Epidermal melanocyte (primary cell): Measurements from ENCODE around the gene WFDC5.
"Not testable (repeated sequence)": the region's sequence is repeated elsewhere in the genome, so short reads cannot be mapped to it uniquely, and the experiment has no call there.

Experiments
- DNase-seq: peaks from one replicate; pipeline ENCODE4 v3.0.0; 2011; ENCODE audit warnings: low spot score; ENCODE audit not compliant: insufficient read length

The WFDC5 gene

DNA sequence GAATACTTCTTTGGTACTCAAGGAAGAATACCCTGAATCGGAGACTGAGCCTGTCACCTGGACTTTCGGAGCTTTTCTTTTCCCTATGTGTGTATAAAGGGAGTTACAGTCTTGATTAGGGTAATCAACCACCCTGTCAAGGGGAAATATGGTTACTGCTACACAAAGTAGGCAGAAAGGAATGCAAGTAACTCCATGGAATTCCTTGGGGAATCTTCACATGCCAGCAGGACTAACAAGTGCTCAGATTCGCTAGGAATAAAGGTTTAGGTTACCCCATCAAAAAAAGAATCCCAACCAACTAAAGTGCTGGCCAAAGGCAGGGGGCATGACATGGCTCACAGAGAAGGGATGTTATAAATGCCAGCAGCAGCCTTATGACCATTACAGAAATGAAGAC lies 24.5 kb downstream of the WFDC5 start:
- no peak for DNase-seq

DNA sequence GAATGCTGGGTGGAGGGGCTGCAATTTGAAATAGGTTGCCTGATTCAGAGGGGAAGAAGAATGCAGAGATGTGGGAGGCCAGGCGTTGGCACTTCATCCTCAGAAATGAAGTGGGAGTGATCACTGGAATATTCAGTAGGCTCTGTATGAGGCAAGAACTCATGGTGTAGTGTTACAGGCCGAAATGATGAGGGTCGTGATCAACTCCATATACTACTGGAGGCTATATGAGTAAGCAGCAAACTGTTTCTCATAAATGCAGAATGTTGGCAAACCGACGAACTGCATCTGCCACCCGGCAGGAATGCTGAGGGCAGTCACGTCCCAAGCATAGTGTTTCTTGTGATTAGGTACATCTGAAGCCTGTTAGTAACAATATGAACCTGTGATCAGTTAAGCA lies 26.7 kb downstream of the WFDC5 start:
- DNase-seq = peak; percentile 68

DNA sequence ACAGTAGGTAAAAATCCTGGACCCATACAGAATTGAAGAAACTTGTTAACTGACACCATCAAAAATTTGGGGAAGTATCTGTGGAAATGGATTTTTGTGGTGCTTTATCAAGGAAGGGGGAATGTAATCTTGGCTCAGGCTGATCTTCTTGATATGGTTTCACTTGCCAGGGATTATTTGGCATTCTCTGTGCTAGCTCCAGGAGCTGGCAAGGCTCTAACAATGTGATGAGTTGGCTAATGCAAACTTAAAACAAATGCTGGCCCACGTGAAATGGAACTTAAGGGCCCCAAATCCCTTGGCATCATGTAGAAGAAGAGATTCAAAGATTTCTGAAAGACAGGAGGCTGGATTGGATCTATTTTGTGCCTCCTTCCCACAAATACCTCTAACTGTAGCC lies 27.2 kb downstream of the WFDC5 start:
- DNase-seq = no peak

DNA sequence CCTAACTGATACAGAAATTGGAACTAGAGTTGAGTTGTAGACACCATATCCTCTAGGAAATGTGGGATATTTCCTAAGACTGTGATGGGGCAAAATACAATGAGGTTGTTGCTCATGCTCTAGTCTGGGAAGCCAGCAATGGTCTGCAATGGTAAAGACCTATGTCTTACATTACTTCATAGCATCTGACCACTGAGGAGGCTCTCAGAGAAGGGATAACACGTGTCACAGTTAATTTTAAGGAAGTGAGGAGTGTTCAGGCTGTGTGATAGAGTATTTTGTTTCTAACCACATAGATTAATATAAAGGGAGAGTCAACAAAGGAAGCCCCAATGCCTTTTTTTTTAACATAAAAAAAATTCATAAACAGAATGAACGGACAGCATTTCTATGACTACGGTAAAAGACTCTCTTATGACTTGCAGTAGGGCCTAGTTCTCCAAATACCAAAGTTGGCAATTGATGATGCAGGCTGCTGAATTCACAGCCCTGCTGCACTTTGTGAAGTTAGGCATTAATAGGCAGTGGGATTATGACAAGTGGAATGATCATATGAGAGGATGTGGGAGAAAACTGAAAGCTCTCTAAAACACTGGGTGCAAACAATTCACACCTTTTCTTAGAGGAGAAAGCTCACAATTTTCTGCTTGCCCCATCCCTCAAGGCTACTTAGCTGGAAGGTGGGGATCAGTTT lies 27.7 kb downstream of the WFDC5 start:
- no peak for DNase-seq

DNA sequence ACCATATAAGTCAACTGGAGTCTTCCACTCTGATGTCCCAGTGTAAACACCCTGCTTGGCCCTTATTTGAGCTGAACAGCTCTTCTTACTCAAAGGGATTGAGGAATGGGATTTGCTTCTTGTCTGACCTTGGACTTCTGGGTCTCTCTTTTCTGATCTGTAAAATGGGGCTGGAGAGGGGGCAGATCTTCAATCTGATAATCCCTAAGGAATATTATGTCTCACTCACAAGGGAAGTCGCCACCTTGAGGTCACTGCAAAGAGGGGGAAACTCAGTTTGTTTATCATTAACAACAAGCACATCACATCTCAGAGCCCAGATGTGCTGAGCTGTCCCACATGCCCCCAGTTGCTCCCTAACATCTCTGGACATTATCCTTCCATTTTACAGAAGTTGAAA lies 29.1 kb downstream of the WFDC5 start:
- no peak for DNase-seq

DNA sequence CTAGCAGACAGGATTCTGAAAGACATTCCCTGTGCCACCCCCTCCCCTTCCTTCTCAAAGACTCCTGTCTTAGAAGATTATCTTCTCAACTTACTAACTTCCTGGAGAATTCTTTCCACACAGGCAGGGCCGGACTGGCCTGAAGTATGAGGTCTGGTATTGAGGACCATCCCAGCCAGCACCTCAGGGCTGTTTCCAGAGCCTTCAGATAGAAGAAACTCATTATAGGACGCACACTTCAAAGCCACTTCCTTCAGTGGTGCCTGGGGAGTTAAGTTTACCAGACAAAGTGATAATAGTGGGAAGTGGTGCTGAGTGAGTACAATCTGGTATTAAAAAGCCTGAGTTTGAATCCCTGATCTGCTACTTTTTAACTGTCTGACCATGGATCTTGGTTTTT lies 29.7 kb downstream of the WFDC5 start:
- no peak for DNase-seq

DNA sequence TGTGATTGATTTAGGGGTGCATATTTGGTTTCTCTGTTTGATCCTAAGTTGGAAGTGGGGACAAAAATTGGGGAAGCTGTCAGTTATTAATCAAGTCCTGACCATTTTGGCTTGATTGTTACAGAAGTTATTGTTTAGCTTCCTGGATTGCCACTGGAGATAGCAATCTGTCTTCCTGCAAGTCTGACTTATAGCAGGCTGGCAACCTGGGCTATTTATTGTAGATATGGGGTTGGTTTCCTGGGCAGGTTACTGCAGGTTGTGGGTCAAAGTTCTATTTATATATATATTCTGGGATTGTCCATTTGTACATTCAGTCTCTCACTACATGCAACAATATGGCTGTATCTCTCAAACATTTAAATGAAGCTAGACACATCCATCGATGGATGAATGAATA lies 31.8 kb downstream of the WFDC5 start:
- DNase-seq = no peak

DNA sequence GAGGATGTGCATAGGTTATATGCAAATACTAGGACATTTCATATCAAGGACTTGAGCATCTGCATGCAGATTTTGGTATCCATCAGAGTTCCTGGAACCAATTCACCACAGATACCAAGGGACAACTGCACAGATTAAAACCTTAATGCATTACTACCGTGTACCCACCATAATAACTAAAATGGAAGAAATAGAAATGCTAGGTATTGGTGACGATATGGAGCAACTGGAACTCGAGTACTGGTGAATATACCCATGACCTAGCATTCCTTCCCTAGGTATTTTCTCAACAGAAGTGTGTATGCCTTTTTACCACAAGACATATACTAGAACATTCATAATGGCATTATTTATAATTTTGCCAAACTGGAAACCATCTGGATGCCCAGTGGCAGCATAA lies 32.5 kb downstream of the WFDC5 start:
- no peak for DNase-seq

DNA sequence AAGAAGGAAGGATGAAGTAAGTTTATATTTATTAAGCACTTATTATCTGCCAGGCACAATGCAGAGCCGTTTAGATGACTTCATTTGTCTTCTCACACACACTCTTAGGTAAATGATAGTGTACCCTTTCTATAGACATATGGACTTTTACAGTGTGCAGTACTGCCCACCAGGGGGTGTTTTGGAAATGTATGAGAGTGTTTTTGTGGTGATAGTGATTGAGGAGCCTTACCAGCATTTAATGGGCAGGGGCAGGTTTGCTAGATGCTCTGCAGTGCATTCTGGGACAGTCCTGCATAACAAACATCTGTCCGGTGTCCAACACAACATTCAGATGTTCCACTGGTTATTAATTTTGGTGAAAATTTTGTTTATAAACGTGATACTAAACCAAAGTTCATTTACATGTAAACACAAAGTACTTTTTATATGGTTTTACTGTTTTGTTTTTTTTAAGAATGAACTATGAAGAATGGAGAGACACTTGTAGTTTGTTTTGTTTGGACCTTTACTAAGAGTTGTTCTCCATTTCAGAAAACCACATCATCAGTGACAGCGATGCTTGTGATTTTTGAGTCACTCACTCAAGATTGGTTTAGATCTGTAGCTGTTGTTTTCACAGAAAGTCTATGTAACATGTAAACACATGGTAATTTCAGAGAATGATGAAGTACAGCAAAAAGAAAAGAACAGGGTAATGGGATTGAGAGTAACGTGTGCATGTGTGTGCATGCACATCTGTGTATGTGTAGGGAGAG lies 33.9 kb downstream of the WFDC5 start:
- DNase-seq = no peak

DNA sequence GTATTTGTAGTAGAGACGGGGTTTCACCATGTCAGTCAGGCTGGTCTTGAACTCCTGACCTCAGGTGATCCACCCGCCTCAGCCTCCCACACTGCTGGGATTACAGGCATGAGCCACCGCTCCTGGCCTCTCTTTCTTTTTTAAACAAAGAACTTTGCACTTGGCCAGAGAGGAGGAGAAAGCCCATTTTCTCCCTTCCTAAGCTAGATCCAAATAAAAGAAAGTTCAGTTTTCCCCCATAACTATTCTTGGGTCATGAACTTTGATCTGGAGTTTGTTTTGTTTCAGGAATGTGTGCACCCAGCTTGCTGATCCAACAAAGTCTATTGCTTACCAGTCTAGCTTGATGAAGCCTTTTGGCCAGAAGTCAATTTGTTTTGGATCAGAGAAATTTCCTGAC lies 37.4 kb downstream of the WFDC5 start:
- no peak for DNase-seq

DNA sequence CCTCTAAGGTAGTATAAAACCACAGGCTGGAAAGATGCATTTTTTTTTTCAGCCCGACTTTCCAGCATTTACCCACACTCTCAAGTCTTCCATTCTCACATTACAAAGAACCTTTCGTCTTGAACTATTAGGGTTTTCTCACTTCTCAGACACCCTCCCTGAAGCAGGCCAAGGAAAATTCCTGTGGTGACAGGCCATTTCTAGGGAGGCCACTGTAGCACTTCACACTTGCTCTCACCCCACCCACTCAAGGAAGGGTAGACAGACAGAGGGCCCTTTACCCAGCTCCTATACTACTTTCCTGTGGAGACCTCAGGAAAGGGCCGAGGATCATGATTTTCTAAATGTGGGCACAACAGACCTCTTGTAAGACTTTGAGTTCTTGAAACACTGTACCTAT lies 41.8 kb downstream of the WFDC5 start:
- no peak for DNase-seq

DNA sequence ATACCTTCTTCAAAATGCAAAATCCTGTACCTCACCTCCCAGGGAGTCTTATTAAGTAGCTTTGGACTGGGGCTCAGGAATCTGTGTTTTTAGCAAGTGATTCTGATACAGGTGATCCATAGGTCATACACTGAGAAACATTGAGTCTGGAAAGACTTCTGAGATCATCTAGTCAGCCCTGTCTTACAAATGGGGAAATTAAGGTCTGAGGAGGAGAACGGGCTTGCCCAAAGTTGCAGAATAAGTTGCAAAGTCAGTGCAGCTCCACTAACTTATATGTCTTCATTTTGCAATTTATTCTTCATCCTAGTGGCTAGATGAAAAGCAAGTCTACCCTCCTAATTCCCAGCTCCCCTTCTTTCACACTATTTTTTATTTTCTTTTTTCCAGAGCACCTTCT lies 42.9 kb downstream of the WFDC5 start:
- no peak for DNase-seq

DNA sequence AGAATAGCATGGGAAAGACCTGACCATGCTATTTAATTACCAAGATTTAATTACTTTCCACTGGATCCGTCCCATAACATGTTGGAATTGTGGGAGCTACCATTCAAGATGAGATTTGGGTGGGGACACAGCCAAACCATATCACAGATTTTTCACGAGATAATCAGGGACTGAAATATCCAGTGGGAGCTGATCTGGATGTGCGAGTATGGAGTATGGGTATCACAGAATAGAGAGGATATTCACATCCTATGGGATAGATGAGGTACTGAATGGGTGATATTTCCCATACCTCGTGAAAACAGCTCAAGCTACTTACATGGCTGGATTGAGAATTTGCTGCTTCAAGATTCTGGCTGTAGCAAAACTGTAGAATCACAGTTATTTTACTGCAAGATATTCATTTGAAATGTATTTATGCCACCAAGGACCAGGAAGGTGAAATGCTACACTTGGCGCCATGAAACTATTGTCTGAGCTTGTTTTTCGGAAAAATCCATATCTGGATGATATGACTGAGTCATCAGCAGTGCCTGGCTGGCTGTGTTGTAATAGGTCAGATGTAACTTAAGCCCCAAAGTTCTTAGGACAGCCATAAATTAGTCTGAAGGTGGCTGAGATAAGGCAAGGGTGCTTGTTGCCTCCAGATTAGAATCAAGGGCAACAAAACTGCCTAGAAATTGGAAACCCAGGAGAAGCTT lies 43.9 kb downstream of the WFDC5 start:
- no peak for DNase-seq

DNA sequence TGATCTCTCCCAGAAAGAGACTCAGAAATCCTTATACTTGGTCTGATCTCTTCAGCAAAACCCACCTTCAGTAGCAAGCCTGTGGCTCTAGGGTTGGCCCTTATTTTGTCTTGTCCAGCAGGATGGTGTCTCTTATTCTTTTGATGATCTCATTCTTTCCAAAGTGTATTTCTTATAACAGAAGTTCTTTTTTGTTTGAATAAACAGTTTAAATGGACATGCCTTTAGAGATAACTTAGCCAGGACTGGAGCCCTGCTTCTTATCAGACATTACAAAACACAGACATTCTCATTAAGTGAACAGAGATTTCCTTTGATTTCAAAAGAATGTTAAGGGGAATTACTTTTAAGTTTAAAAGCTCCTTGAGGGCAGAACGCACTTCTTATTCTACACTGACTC lies 45.7 kb downstream of the WFDC5 start:
- no peak for DNase-seq

DNA sequence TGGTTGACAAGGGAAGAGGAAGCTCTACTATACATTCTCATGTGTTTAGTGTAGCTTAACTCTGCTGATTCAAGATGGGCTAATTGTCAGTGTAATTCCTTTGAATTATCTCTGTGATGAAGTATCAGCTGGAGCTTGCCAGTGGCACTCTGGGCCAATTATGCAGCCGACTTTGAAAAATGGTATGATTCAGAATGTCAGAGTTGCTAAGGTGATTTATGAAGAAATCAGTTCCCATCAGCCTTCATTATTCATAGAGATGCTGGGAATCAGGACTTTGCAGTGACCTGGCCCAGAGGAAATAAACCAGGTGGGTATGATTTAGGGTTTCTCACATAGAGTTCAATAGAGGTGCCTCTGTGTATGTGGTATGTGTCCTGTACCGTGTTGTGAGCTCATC lies 47.4 kb downstream of the WFDC5 start:
- DNase-seq = no peak

DNA sequence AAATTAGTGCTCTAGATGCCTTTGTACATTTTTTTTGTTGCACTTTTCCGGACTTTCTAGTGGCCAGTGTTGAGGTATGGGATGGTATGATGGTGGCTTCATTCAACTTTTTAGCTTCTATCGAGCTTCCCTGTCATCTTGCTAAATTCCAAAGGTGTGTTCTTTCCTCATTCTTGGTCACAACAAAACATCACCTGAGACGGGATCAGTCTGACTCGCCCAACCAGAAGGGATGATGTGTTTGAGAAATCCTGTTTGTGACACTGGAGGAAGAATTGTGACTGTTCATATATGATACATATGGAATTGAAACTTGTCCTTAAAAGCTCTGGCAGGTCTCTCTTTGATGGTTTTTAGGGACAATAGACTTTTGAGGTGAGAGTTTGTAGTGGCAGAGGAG lies 47.9 kb downstream of the WFDC5 start:
- no peak for DNase-seq

DNA sequence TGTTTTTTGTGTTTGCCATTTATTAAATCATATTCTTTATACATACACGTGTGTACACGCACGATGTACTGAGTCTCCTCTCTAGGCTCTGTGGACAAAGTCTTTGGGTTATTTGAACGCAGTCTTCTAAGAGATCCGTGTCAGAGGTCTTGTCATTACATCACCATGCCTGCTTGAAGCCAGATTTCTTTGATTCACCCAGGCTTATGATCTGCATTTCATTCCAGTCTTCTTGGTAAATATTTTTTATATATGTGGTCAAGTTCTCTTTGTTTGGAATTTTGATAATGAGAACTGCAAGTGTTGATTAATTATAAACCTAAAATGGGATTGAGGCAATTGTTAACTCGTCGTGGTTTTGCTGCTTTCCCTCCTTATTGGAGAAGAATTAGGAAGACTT lies 48.6 kb downstream of the WFDC5 start:
- DNase-seq = no peak

DNA sequence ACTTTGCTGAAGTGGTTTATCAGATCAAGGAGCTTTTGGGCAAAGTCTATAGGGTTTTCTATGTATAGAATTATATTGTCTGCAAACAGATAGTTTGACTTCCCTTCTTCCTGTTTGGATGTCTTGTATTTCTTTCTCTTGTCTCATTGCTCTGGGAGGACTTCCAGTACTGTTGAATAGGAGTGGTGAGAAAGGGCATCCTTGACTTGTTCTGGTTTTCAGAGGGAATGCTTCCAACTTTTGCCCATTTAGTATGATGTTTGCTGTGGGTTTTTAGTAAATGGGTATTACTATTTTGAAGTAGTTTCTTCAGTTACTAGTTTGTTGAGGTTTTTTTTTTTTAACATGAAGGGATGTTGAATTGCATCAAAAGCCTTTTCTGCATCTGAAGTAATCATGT lies 50.2 kb downstream of the WFDC5 start:
- DNase-seq = no peak

DNA sequence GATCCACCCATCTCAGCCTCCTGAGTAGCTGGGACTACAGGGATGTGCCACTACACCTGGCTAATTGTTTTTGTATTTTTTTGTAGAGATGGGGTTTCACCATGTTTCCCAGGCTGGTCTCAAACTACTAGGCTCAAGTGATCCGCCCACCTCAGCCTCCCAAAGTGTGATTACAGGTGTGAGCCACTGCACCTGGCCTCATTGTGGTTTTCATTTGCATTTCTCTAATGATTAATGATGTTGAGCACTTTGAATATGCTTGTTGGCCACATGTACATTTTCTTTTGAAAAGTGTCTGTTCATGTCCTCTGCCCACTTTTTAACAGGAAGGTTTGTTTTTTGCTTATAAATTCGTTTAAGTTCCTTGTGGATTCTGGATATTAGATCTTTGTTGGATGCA lies 51.9 kb downstream of the WFDC5 start:
- DNase-seq = not testable (repeated sequence)

DNA sequence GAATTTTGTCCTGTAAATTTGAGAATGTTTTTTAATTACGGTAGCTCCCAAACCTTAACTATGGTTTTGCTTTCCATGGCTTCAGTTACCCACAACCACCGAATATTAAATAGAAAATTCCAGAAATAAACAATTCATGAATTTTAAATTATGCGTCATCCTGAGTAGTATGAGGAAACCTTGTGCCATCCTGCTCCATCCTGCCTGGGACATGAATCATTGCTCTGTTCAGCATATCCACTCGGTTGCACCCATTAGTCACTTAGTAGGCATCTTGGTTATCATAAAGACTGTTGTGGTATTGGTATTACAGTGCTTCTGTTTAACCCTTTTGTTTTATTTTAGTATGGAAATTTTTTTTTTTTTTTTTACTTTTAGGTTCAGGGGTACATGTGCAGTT lies 53.7 kb downstream of the WFDC5 start:
- DNase-seq = peak; percentile 36

DNA sequence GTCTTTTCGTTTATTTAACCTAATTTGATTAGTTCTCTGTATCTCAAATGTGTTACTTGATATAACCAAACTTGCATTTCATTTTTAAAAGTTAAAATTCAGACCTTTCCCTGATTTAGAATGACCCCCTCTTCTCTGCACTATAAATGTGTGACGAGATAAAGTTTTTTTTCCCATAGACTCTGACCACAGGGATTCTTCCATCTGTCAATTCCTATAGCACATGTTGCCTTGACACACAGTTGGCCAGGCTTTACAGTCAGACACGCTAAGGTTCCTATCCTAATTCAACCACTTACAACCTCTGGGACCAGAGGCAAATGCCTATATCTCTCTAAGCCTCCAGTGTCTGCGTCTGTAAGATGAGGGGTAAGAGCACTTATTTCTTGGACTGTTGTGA lies 54.7 kb downstream of the WFDC5 start:
- no peak for DNase-seq
